Transverse colon (tissue), 4 donors: ENCODE data around the gene SHE. TPM values are rescaled to one million over a fixed set of nuclear protein-coding genes. Genes with fewer than 3 reads are reported as not detected.

Experiments
- DNase-seq: peaks from one replicate; pipeline ENCODE4 v3.0.0-alpha.2; 2019
- H3K27ac ChIP-seq, 4 donors: fragments of 200-600 bp; sonication (generic); 2 replicates each; pipeline ENCODE4 v1.5.1; 2016 to 2018; ENCODE audit warnings: inconsistent platforms in 4 of 4
- H3K27me3 ChIP-seq: fragments of 200-600 bp; sonication (generic); 2 replicates; pipeline ENCODE4 v1.5.1; 2017; ENCODE audit warnings: inconsistent platforms
- H3K36me3 ChIP-seq, 4 donors: fragments of 200-600 bp; sonication (generic); 2 replicates each; pipeline ENCODE4 v1.5.1; 2017 to 2019; ENCODE audit warnings: inconsistent platforms in 4 of 4
- H3K4me1 ChIP-seq, 4 donors: fragments of 200-600 bp; sonication (generic); 2 replicates each; pipeline ENCODE4 v1.5.1; 2017 to 2020; ENCODE audit warnings: inconsistent platforms in 4 of 4
- H3K4me3 ChIP-seq, 4 donors: fragments of 200-600 bp; sonication (generic); 1 replicate in 1 of 4; 2 replicates in 3 of 4; pipeline versions ENCODE4 v1.5.1 to v1.6.1; 2017 to 2019; ENCODE audit warnings: inconsistent platforms in 4 of 4
- H3K9me3 ChIP-seq, 2 donors: fragments of 200-600 bp; sonication (generic); 2 replicates each; pipeline ENCODE4 v1.5.1; 2017 to 2019; ENCODE audit warnings: inconsistent platforms in 2 of 2
- EP300 ChIP-seq: sonication (generic); formaldehyde crosslinking; IDR thresholded peaks from one replicate; pipeline ENCODE4 v1.6.1; 2017; ENCODE audit warnings: antibody characterized with exemption, low read depth
- POLR2A ChIP-seq: fragments of 450-650 bp; IDR thresholded peaks from one replicate; pipeline ENCODE4 v1.6.1; 2016; ENCODE audit warnings: antibody characterized with exemption, mild to moderate bottlenecking, moderate library complexity
- POLR2AphosphoS5 ChIP-seq, 3 donors: sonication (generic); formaldehyde crosslinking; IDR thresholded peaks; one replicate each; pipeline ENCODE4 v1.6.1; 2016; ENCODE audit warnings: antibody characterized with exemption in 3 of 3
- WGBS, 2 donors: methylation state at CpG; one replicate each; pipeline ENCODE4 v1.1.5; 2018; ENCODE audit warnings: low coverage in 1 of 2; 5-methylcytosine and 5-hydroxymethylcytosine counted together
- in situ Hi-C, 4 donors: fragments of 200-750 bp; cut with MboI; loops; one replicate each; pipeline versions ENCODE4 v1.15.0 to v1.15.1; 2017; ENCODE audit warnings: low sequenced_read_pairs in 3 of 4, low pct_ligation_motif_present in 1 of 4, low pct_unique_long_range_greater_than_20kb in 1 of 4
- intact Hi-C: fragments of 100-400 bp; cut with DNase I; formaldehyde crosslinking; loops from one replicate; pipeline ENCODE4 v1.15.1; 2023; ENCODE audit warnings: low total_unique reads
- total RNA-seq, 4 donors: library from RNA; depleted of rRNA; stranded (reverse); fragments of >200 nt; gene quantifications; one replicate each; pipeline ENCODE4 v1.1.0, GENCODE V29; 2016
- TF ChIP-seq, protein P1 (sequence below), 5 experiments: fragments of 200-600 bp in 3 of 5; fragments of 450-650 bp in 2 of 5; sonication (generic) in 3 of 5; IDR thresholded peaks; 1 replicate in 2 of 5; 2 replicates in 3 of 5; pipeline ENCODE4 v1.5.1; 2016 to 2017; ENCODE audit warnings: antibody characterized with exemption in 5 of 5, inconsistent platforms in 3 of 5, mild to moderate bottlenecking in 2 of 5, moderate library complexity in 1 of 5

The SHE gene
- total RNA-seq, 4 donors from 2014 or later: 5.2 to 15.0 (median 6.7) TPM

DNA sequence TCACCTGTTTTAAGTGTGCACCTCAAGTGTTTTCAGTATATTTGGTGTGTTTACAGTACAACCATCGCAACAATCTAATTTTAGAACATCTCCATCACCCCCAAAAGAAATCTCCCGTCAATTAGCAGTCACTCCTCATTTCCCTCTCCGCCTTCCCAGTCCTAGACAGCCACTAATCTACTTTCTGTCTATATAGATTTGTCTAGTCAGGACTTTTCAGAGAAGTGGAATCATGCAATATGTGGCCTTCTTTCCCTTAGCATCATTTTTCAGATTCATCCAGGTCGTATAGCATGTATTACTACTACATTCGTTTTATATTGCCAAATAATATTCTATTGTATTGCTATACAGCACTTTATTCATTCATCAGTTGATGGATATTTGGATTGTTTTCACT, 1.7 kb upstream of the SHE start:
- Histone ChIP-seq H3K4me1 (peaks cover 3 to 18% (median 9%) of the 10 kb centered on the region in 4 donors), H3K36me3 (no peaks in the 10 kb centered on the region), H3K27ac (no peak overlapping the region), H3K27me3 (peaks cover 61% of the 10 kb centered on the region), H3K9me3 (no peaks in the 10 kb centered on the region), H3K4me3 (no peak overlapping the region)
- no peak for DNase-seq
- intact Hi-C loops (no loop called here), in situ Hi-C loops (no loop called here)
- no peak for TF ChIP-seq POLR2A
- no peak for TF ChIP-seq POLR2AphosphoS5 (IDR thresholded peaks at IDR 0.05)
- TF ChIP-seq, protein P1, sequence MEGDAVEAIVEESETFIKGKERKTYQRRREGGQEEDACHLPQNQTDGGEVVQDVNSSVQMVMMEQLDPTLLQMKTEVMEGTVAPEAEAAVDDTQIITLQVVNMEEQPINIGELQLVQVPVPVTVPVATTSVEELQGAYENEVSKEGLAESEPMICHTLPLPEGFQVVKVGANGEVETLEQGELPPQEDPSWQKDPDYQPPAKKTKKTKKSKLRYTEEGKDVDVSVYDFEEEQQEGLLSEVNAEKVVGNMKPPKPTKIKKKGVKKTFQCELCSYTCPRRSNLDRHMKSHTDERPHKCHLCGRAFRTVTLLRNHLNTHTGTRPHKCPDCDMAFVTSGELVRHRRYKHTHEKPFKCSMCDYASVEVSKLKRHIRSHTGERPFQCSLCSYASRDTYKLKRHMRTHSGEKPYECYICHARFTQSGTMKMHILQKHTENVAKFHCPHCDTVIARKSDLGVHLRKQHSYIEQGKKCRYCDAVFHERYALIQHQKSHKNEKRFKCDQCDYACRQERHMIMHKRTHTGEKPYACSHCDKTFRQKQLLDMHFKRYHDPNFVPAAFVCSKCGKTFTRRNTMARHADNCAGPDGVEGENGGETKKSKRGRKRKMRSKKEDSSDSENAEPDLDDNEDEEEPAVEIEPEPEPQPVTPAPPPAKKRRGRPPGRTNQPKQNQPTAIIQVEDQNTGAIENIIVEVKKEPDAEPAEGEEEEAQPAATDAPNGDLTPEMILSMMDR (IDR thresholded peaks at IDR 0.05): no peak
- TF ChIP-seq EP300: no peak
- WGBS, 2 donors: 72 to 80% methylated on average over 5 of the region's 5 CpGs

DNA sequence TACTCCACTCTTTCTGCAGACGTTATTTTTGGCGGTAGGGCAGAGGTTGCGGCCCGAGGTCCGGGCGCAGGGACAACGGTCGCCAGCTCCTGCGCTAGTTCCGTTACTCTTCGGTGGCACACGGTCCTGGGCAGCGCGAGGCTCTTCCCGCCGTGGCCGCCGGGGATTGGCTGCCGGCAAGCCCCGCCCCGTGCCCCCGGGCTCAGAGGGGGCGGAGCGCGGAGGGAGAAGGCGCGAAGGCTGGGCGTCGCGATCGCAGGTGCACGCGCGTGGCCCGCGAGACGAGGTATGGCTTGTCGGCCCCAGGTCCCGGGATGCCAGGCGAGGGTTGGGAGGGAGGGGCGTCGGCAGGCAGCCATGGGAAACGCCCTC, 518 bp upstream of the SHE start:
- TF ChIP-seq POLR2AphosphoS5 (IDR thresholded peaks at IDR 0.05) (no peak), EP300 (no peak), POLR2A (no peak)
- TF ChIP-seq, protein P1 (IDR thresholded peaks at IDR 0.05): no peak
- peak overlapping the region in 3 of 4 donors; percentile 46 to 62 (median 49) for H3K27ac ChIP-seq
- in situ Hi-C loops: no loop called here
- H3K36me3 ChIP-seq: no peaks in the 10 kb centered on the region
- intact Hi-C loops: no loop called here
- 58% methylated on average over 41 of the region's 43 CpGs; no CpG with 5 or more reads in 1 of the 2 donors for WGBS, 2 donors
- no peak for DNase-seq
- no peaks in the 10 kb centered on the region for H3K9me3 ChIP-seq
- H3K4me1 ChIP-seq: peaks cover 3 to 18% (median 9%) of the 10 kb centered on the region in 4 donors
- peak overlapping the region in 2 of 4 donors; percentile 38 to 46 for H3K4me3 ChIP-seq
- H3K27me3 ChIP-seq: peaks cover 69% of the 10 kb centered on the region

DNA sequence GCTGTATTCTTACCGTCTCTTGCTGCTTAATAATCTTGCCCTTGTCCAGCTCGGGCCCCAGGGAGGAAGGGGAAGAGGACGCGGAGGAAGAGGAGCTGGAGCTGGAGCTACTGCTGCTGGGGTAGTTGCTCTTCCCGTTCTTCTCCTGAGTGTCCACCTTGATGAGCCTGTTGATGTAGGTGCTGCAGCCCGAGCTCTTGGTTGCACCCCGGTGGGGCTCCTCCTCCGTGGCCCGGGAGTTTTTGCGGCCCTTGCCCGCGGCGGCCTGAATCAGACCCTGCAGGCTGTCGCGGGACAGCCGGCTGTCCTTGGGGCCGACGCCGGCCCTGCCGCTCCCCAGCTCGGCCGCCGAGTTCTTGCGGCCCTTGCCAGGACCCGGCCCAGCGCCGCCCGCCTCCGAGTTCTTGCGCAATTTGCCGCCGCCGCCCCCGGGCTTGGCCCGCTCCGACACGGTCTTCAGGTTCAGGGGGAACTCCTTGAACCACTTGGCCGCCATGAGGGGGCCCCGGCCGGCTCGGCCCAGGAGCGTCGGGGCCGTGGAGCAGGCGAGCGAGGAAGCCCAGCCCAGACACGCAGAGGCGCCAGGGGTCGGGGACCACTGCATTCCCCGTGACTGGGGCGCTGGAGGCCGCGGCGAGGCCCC, 668 bp downstream of the SHE start:
- WGBS, 2 donors: 7% methylated on average over 32 of the region's 54 CpGs; no CpG with 5 or more reads in 1 of the 2 donors
- Histone ChIP-seq H3K4me1 (peaks cover 3 to 18% (median 9%) of the 10 kb centered on the region in 4 donors), H3K27me3 (peaks cover 73% of the 10 kb centered on the region), H3K27ac (peak overlapping the region; percentile 46 to 70 (median 56)), H3K36me3 (no peaks in the 10 kb centered on the region), H3K4me3 (peak overlapping the region; percentile 22 to 46 (median 35)), H3K9me3 (no peaks in the 10 kb centered on the region)
- TF ChIP-seq EP300 (no peak), POLR2A (no peak), POLR2AphosphoS5 (IDR thresholded peaks at IDR 0.05) (no peak)
- TF ChIP-seq, protein P1 (IDR thresholded peaks at IDR 0.05): no peak
- DNase-seq: peak; percentile 37
- in situ Hi-C loops: no loop called here
- intact Hi-C loops: no loop called here

DNA sequence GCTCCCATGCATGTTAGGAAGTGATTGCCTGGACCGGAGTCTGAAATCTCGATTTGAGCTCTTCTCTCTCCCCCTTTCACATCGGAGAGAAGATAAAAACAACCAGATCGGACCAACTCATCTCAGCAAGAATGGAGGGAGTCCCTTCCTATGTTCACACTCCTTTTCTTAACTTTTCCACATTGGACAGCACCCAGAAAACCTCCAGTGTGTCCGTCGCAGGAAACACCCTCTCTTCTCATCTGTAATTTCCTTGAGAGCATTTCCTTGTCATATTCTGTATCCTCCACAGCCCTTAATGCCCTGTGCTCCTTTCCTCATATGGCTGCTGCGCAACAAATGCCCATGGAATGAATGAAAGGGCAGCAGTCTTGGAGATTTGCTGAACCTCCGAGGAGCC, 1.7 kb downstream of the SHE start:
- peak overlapping the region in 2 of 4 donors; percentile 38 to 46 for H3K4me3 ChIP-seq
- 69 to 74% methylated on average over 8 of the region's 8 CpGs for WGBS, 2 donors

More for the DNA sequence above, 1.7 kb downstream of the SHE start:
- Histone ChIP-seq H3K27me3 (peaks cover 76% of the 10 kb centered on the region), H3K4me1 (peaks cover 3 to 18% (median 9%) of the 10 kb centered on the region in 4 donors), H3K27ac (peak overlapping the region in 1 of 4 donors; percentile 13), H3K9me3 (no peaks in the 10 kb centered on the region), H3K36me3 (no peaks in the 10 kb centered on the region)
- no peak for TF ChIP-seq POLR2AphosphoS5 (IDR thresholded peaks at IDR 0.05)
- TF ChIP-seq, protein P1 (IDR thresholded peaks at IDR 0.05): no peak
- TF ChIP-seq POLR2A: no peak
- TF ChIP-seq EP300: no peak
- DNase-seq: no peak
- in situ Hi-C loops: no loop called here
- intact Hi-C loops: no loop called here
